NCI-H510A treated with DMSO at 0.1 percent for 48 hours (cell line): Measurements from ENCODE around the gene SOD2.
"Not testable (repeated sequence)": the region's sequence is repeated elsewhere in the genome, so short reads cannot be mapped to it uniquely, and the experiment has no call there.

Experiments used
- DNase-seq: peaks from one replicate; lab custom pipeline; 2025; lab: John Stamatoyannopoulos, UW

The SOD2 gene

DNA sequence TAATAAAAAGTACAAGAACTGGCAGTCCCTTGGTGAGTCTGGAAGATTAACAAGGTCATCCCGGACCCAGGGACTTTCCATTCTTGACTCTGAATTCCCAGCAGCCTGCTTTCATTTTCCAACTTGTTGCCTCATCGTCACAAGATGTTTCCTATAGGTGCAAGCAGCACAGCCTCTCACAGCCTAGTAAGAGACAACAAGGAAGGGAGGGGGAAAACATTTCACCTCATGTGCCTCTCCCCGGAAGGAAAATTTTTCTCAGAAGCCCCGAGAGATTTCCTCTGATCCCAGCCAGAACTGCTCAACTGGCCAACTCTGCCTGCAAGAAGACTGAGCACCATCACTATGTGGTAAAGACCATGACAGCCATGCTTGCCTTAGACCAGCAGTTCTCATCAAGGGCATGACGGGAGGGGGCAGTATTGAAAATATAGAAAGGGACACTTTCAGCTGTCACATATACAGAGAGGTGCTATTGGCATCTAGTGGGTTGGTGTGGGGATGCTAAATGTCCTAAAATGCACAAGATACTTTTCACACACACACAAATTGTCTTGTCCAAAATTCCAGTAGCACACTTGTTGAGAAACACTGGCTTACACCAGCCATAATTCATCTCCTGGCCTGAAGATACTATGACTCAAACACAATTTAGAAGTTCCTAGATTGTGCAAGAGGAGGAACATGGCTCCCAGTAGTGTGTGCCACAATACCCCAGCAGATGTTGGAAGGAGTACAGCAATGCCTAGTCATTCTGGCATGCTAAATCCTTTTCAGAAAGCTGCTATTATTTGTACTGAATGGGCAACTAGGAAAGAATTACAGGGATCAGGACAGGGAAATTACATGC is 23.4 kb upstream of the SOD2 start:
- no peak for DNase-seq

DNA sequence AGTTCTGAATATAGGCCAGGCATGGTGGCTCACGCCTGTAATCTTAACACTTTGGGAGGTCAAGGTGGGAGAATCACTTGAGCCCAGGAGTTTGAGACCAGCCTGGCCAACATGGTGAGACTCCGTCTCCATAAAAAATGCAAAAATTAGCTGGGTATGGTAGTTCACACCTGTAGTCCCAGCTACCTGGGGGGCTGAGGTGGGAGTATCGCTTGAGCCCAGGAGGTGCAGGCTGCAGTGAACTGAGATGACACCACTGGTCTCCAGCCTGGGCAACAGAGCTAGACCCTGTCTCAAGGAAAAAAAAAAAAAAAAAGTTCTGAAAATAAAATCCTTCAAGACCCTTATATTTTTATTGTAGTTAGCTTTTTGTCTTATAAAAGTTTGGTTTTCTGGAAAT is 22.6 kb upstream of the SOD2 start:
- DNase-seq = no peak

DNA sequence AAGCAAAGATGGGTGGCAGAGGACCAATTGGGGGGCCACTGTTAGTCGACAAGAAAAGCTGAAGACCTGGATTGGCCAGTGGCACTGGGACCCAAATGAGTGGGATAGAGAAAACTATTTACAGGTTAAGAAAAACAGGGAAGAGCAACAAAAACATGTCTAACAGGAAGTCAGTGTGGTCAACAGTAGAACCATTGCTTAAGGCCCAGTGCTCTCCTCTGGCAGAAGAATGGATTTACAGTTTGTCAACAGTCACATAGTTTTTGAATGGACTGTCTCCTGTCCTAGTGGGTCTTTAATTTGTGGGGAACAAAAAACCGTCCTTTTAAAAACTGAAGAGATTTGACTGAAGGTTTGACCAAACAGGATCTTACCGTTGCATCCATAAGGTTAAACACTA is 22.1 kb upstream of the SOD2 start:
- no peak for DNase-seq

DNA sequence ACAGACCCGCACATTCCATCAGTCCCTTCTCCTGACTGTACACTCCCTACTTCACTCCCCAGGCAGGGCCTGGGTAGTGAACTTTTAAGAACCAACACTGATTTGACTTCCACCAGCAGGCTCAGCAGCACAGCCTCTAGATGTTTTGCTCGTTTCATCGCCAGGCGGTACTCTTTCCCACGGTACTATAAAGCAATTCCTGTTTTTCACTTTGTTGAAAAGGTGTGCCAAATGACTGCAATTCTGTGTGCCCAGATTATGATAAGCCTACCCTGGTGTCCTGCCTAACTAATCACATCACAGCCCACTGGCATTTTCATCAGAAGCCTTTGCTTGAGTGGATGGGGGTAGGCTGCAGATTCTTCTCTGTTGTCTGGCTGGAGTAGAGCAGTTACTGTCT is 21.4 kb upstream of the SOD2 start:
- no peak for DNase-seq

DNA sequence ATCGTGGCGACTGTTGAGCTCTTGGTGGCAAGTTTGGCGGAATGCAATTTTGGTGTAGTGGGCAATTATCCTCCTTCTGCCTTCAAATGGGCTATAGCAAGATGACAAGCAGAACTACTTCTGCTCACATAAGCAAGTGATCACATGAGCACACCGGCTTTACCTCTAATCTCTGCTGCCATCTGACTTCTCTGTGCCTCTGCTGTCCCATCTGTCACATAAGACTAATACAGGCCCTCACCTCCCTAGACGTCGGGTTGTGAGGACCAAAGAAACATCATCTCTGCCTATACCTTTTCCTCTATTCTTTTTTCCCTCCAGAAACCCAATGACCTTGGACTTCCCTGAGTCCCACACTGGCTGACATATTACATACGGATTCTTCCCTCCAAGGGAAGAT is 20.9 kb upstream of the SOD2 start:
- DNase-seq = no peak

DNA sequence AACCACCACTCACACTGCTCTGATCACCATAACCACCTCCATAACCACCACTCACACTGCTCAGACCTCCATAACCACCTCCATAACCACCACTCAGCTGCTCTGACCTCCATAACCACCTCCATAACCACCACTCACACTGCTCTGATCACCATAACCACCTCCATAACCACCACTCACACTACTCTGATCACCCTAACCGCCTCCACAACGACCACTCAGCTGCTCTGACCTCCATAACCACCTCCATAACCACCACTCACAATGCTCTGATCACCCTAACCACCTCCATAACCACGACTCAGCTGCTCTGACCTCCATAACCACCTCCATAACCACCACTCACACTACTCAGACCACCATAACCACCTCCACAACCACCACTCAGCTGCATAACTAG is 19.3 kb upstream of the SOD2 start:
- DNase-seq = not testable (repeated sequence)

DNA sequence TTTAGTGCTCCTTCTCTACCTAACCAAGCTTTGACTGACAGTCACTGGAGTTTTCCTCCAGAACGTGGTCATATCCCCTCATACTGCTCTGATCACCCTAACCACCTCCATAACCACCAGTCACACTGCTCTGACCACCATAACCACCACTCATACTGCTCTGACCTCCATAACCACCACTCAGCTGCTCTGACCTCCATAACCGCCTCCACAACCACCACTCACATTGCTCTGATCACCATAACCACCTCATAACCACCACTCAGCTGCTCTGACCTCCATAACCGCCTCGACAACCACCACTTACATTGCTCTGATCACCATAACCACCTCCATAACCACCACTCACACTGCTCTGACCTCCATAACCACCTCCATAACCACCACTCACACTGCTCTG is 17.6 kb upstream of the SOD2 start:
- DNase-seq = not testable (repeated sequence)

DNA sequence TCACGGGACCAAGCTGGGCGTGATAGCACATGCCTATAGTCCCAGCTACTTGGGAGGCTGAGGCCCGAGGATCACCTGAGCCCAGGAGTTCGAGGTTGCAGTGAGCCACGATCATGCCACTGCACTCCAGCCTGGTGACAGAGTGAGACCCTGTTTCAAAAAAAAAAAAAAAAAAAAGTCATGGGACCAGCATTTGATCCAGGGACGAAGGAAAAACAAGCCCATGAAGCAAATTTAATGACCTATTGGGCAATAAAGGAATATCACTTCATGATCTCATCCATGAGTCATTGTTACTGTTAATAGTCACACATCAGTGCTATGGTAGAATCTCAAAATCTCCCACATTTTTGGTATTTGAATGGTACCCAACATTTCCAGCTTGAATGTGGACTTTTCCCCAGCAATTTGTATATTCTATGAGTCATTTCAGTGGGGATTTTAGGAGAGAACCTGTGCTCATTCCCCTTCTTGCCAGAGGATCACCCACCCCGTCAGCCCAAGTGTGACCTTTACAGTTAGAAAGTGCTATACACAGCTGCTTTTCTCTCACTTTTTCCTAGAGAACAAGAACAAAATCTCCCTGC is 8.5 kb upstream of the SOD2 start:
- no peak for DNase-seq

DNA sequence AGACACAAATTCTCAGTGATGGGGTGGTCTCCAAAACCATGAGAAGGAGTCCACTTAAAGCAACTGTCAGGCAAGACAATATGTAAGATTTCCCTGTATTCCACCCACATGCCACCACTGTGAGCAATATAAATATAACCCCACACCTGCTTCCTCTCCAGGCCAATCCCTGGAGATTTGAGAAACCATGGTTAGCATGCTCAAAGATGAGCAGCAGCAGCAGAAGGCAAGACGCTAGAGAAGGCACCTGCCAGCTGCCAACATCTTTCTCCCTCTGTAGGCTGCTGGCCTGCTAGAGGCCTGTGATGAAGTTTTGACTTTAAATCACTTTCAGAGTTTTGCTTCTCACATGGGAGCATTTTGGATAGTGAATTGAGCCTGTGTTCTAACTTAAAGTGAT is 7.9 kb upstream of the SOD2 start:
- no peak for DNase-seq

DNA sequence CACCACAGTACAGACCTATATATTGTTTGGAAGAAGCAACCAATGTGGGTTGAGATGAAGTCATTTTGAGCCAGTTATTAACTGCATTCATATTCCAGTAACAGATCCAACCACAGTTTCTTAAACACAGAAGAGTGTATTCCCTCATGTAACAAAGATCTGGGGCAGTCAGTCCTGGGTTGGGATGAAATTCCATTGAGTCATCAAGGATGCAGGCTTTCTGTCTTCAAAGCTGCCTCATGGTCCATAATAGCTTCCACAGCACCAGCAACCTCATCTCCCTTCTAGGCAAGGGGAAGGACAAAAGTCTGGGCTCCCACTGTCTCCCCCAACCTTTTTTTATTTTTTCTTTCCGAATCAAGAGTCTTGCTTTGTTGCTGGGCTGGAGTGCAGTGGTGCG is 2.9 kb upstream of the SOD2 start:
- DNase-seq = no peak

DNA sequence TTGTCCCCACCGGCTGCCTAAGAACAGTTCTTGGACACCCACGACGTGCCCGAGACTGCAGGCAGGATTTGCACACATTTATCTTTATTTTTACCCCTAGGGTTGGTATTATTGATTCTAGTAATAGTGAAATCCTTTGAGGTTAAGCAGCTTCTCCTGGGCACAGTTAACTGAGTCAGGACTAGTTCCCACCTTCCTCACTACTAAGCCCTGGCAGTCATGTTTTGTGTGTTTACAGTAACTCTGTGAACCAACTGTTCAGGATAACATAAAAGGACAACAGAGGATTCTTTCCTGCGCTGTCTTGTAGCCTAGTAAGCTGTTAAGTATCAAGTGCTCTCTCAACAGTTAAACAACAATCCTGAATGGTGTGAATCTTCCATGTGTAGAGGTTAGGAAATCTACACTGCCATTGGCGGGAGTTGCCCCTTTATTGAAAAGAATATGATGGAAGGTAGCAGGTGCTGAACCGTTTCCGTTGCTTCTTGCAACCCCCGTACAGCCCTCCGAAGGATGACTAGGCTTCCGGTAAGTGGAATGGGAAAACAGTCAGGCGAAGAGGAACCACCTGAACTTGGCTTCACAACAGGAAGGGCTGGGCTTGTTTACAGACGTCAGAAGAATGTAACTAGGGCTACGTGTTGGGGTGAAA is 979 bp upstream of the SOD2 start:
- DNase-seq = peak; percentile 77

DNA sequence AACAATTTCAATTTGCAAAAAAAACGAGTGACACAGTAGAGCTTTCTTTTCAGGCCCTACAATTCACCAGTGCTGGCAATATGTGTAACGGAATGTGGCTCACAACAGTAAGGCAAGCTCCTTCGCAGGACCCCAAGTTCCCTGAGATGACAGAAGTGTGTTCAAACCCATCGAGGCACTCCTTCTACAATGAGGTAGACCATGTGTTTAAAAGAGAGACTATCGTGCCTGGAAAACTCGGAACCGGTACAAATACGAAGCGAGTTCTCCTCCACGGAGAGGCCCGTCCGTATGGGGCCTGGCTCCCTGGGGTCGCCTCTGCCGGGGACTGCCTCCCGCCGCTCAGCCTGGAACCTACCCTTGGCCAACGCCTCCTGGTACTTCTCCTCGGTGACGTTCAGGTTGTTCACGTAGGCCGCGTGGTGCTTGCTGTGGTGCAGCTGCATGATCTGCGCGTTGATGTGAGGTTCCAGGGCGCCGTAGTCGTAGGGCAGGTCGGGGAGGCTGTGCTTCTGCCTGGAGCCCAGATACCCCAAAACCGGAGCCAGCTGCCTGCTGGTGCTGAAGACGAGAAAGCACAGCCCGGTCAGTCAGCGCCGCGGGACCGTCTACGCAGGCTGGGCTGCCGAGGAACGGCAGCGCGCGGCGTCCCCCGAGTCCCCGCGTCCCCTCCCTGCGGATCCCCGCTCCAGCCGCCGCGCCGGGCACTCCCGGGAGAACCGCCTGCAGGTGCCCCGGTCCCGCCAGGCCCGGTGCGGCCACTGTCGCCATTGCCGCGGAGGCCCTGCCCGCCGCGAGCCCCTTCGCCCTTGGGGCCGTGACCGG is 526 bp downstream of the SOD2 start:
- peak; percentile 11 for DNase-seq

DNA sequence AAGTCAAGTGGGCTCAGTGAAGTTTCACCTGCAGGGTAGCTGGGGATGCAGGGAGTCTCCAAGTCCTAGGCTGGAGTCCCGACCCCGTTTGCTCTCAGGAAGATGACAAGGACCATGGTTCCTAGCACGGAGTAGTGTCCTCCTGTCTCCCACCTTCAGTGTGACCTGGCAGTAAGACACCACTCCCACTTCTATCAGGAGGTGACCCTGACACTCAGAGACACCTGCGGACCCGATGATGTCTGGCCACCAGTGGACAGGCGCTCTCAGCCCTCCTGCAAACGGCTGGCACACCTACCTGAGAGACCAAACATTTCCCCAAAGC is 1.1 kb downstream of the SOD2 start:
- no peak for DNase-seq

DNA sequence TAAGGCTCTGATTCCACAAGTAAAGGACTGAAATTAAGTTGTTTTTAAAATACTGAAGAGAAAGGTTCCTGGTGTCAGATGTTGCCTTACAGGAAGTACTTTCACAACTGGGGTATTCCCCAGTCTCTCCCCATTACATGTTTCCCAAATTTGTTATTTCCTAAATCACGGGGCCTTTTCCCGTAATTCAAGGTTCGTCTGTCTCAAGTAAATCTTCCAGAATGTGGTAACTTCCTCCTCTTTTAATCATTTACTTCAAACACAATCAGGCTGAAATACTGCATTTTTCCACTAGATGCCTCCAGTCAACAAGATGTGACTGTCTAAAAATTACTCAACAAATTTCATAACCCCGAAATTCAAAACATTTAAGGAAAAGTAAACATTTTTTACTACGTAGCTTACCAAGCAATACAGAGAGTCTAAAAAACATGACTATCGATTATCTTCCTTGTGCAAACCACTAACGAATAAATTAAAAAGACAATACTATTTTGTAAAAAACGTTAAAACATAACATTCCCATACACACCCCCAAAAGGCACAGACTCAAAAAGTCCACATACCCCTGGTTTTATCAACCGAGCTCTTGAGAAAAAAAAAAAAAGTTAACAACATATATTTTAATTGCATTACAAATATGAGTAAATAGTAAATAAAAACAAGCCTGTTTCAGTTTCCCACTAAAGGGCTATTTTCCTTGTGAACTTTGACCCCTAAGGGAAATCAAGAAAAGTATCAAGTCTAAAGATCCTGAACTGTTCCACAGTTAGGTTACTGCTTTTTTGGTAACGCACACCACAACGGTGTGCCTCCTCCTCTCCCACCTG is 1.7 kb downstream of the SOD2 start:
- peak; percentile 13 for DNase-seq

DNA sequence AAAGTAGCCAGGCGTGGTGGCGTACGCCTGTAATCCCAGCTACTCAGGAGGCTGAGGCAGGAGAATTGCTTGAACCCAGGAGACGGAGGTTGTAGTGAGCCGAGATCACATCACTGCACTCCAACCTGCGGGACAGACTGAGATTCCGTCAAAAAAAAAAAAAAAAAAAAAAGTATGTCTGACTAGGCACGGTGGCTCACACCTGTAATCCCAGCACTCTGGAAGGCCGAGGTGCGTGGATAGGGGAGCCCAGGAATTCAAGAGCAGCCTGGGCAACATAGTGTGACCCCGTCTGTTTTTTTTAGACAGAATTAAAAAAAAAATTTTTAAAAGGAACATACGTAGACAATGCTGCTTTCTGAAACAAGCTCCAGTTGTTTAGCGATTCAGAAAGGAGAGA is 2.9 kb downstream of the SOD2 start:
- DNase-seq = not testable (repeated sequence)

DNA sequence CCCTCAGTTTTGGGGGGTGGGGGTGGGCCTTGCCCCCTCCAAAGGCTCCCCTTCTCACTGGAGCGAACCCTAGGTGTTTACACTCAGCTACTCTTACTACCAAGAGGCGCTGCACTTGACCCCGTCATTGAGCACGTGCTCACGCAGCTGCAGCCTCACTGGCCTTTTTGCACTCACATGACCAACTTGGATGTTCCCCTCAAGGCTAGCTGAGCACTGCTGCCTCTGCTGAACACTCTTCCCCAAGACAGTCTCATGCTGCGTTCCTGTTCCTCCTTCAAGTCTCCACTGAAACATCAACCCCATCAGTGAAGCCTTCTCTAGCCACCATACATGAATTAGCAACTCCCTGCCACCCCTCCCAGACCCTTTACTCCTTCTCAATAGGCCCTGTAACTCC is 4.0 kb downstream of the SOD2 start:
- DNase-seq = no peak

DNA sequence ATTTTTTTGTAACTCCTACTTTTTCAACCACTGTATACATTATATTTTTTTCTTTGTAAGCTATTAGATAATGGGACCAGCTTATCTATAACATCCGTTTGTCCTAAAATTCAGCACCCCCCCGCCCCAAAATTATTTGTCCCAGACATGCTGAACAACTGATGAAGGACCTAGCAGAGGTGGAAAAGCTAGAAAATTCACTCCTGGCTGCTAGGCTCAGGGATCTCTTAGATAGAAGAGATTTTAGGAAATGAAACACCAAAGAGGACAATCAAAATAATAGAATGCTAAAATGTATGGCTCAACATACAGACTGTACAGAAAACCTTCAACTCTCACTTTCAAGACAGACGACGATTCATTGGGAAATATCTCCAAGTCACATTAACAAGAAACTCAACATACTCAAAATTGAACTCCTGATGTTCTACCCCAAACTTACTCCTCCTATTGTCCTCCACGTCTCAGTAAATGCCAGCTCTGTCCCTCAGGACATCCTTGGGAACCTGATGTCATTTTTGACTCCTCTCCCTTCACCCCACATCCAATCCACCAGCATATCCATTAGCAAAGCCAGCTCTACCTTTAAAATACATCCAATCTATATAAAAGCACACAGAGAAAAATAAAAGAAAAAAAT is 4.7 kb downstream of the SOD2 start:
- no peak for DNase-seq

DNA sequence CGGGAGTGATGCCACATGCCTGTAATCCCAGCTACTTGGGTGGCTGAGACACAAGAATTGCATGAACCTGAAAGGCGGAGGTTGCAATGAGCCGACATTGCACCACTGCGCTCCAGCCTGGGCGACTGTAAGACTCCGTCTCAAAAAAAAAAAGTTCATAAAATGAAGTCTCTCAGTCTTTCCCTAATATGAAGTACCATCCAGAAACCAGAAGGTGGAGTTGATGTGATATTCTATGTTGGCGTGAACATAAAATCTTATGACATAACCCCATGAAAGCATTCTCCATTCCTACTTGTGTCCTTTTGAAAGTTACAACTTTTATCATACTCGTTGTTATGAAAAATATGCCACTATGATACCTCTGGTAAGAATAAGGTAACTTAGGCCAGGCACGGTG is 5.7 kb downstream of the SOD2 start:
- no peak for DNase-seq

DNA sequence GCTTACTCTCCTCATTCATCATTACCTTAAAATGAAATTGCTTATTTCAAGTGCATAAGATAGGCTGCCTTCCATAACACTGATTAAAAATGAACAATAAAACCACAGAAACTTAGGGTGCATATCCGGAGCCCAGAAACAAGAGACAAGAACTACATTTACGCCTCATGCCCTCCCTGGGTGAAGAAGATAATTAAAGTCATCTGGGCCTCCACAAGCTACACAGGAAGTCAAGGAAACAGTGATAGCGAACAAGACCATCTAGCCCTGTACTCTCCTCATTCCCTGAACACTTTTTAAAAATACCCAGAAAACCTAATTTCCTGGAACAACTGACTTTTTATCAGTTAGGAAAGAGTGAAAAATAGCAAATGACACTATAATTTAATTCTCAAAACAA is 6.3 kb downstream of the SOD2 start:
- no peak for DNase-seq

DNA sequence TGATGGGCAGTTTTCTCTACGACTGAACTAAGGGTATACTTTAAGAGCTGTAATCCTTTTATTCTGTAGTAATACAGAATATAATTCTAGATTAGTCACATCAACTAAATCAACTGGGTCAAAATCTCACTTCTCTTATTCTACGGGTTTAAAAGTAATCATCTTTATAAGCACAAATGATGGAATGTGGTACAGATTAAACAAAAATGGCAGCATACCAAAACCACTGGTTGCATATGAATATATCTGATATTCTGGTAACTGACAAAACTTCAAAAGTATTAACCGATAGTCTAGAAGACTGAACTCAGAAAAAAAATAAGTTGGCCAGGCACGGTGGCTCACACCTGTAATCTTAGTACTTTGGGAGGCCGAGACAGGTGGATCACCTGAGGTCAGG is 7.0 kb downstream of the SOD2 start:
- no peak for DNase-seq

DNA sequence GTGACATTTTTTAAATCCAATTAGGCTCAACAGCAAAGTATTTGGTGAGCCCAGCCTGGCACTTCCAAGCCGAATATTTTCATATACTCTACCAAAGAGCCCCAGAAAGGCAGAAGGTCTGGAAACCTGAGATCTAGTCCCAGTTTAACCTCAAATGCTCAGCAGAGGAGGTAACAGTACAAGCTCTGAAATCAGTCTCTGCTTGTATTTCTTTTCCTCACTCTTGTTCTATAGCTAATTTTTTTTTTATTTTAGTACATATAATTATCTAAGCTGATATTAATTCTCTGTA is 9.1 kb downstream of the SOD2 start:
- DNase-seq = no peak

DNA sequence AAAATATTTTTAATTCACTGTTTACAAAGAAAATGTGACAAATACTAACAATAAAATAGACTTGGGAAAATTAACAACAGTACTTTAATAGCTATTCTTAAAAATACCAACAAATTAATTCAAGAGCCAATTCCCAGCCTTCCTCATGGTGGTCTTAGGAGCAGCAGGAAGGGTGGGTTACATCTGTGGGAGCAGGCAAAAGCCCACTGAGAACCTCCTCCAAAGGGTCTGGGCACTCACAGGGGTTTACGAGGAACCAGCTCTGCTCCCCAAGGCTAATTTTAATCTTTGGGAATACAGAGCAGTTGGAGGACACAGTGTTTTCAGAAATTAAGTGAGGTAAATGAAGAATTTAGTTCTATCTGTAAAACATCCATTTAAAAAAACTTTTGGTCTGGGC is 10.2 kb downstream of the SOD2 start:
- no peak for DNase-seq
